ENCODE measurements around the gene DMGDH. TPM values are rescaled to one million over a fixed set of nuclear protein-coding genes. Genes with fewer than 3 reads are reported as not detected.

DMGDH gene
- total RNA-seq, 1 donor from 2014 or later: 1.9 TPM

DNA sequence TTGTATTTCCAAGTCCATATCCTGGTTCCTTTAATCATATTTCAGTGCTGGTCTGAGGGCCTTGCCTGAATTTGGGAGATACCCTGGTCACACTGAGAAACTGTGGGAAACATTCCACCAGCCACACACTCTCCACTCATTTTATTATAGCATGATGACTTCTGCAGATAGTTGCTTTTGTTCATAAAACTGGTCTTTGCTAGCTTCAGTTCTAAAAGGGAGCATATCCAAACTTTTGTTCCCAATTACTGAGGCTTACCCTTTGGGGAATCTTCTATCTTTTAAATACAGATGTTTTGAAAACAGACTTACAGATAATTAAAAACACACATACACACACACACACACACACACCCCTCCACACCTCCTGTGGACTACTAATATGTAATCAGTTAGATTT, 21.0 kb downstream of the DMGDH start:
- no peak for DNase-seq (ENCODE audit: low read depth)
- TF ChIP-seq, protein P1, sequence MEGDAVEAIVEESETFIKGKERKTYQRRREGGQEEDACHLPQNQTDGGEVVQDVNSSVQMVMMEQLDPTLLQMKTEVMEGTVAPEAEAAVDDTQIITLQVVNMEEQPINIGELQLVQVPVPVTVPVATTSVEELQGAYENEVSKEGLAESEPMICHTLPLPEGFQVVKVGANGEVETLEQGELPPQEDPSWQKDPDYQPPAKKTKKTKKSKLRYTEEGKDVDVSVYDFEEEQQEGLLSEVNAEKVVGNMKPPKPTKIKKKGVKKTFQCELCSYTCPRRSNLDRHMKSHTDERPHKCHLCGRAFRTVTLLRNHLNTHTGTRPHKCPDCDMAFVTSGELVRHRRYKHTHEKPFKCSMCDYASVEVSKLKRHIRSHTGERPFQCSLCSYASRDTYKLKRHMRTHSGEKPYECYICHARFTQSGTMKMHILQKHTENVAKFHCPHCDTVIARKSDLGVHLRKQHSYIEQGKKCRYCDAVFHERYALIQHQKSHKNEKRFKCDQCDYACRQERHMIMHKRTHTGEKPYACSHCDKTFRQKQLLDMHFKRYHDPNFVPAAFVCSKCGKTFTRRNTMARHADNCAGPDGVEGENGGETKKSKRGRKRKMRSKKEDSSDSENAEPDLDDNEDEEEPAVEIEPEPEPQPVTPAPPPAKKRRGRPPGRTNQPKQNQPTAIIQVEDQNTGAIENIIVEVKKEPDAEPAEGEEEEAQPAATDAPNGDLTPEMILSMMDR (conservative IDR thresholded peaks at IDR 0.05; ENCODE audit: low read depth, low read length): no peak
- no peak overlapping the region for H3K4me3 ChIP-seq (ENCODE audit: low read depth, low read length)

DNA sequence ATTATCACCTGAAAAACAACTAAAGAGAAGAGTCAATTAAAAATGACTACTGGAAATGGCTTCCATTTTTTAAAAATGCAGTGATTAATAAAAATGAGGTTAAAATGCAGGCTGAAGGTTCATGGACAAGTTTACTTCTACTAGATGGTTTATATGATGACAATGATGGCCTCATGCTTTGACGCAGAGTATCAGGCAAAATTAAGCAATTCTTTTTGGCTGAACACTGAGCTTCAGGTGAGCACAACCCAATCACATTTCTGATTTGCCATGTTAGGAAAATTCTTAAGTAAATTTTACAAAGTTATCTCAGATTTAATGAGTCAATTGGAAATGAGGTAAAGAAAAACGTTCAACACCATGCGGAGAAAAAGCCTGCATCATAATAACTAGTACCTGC, 22.3 kb downstream of the DMGDH start:
- no peak overlapping the region for H3K4me3 ChIP-seq (ENCODE audit: low read depth, low read length)
- DNase-seq (ENCODE audit: low read depth): no peak
- TF ChIP-seq, protein P1 (conservative IDR thresholded peaks at IDR 0.05; ENCODE audit: low read depth, low read length): no peak

DNA sequence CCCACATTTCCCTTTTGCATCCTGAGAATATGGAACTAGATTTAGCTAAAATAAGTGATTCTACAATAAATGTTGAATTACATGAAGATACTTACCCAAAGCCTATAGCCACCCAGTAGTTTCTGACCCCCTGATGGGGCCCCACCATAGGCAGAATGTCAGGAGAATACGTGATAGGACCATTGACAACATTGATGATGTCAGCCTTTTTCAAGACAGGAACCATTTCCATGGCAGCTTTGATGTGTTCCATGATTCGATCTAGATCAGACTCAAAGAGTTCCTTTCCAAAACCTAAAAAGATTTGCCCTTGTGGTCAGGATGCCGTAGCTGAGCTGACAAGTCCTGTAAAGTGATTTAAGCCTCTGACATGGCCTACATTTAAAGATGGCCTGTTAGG, 27.3 kb downstream of the DMGDH start:
- no peak for DNase-seq (ENCODE audit: low read depth)
- no peak overlapping the region for H3K4me3 ChIP-seq (ENCODE audit: low read depth, low read length)
- TF ChIP-seq, protein P1 (conservative IDR thresholded peaks at IDR 0.05; ENCODE audit: low read depth, low read length): no peak

GRCh38 chr5:79036769-79037168, 32.7 kb downstream of the DMGDH start:
- DNase-seq (ENCODE audit: low read depth): no peak
- TF ChIP-seq, protein P1 (conservative IDR thresholded peaks at IDR 0.05; ENCODE audit: low read depth, low read length): no peak
- H3K4me3 ChIP-seq (ENCODE audit: low read depth, low read length): no peak overlapping the region

DNA sequence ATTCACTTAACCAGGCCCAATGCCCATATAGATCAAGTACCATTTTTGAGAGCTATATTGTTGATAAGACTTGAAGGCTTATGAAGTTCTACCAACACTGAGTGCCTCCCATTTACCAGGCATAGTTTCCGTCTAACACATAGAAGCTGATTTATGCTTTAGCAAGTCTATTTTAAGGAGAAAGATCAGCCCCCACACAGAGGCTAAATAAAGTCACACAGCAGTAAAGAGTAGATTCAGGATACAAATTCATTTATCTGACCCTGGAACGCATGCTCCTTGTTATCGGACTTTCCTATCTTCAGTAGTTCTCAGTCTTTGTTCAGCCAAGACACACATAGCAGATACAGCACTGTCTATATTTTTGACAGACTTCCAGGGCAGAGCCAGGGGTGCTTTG, 34.2 kb downstream of the DMGDH start:
- no peak for DNase-seq (ENCODE audit: low read depth)
- H3K4me3 ChIP-seq (ENCODE audit: low read depth, low read length): no peak overlapping the region
- TF ChIP-seq, protein P1 (conservative IDR thresholded peaks at IDR 0.05; ENCODE audit: low read depth, low read length): no peak

DNA sequence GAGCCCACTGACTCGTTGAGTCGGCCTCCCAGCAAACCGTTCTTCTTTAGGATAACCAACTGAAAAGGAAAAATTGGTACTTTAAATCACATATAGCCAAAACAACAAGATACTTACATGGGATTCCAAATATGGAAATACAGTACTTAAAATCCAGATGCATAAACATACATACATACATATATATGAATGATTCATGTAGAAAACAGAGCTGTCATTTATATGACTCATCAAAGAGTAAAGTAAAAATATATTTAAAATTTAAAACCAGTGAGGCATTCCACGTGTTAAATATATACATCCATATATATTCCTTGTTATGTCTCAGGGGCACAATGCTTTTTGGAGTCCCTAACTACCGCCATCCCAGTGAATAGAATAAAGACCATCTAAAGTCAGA, 36.7 kb downstream of the DMGDH start:
- no peak for DNase-seq (ENCODE audit: low read depth)
- TF ChIP-seq, protein P1 (conservative IDR thresholded peaks at IDR 0.05; ENCODE audit: low read depth, low read length): no peak
- H3K4me3 ChIP-seq (ENCODE audit: low read depth, low read length): no peak overlapping the region

DNA sequence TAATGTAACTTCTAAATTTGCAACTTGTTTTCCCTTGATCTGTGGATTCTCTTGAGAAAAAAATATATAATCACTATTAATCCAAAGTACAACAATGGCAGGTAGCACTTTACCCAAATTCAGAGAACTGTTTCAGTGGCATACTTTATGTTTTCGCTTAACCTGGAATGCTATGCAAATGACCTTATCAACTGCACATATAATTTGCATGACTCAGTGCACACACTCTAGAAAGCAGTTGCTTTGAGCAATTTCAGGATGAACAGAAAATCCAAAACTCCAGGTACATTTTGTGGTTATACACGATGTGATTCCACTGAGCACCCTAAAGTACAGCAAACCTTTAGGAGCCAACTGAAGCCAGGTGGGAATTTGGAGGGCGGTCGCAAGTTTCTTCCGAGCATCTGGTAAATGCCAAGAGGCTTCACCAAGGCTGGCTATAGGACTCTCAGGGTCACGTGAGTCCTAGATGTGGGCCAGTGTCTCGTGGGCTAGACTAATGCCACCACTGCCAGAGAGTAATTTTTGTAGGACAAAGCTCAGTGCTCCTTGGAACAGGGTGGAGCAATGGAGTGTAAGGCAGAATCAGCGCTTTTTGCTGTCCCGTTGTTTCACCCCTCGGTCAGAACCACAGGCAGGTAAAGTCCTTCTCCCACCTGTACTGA, 37.3 kb downstream of the DMGDH start:
- peak; percentile 23 for DNase-seq (ENCODE audit: low read depth)
- TF ChIP-seq, protein P1 (conservative IDR thresholded peaks at IDR 0.05; ENCODE audit: low read depth, low read length): no peak
- no peak overlapping the region for H3K4me3 ChIP-seq (ENCODE audit: low read depth, low read length)

All from epithelial cell of proximal tubule (primary cell).